SK-N-MC (cell line): Measurements from ENCODE around the gene SP140L.
A peak's percentile ranks its signal among the peaks of the same experiment; 100 is the strongest.
"Not testable (repeated sequence)": the region's sequence is repeated elsewhere in the genome, so short reads cannot be mapped to it uniquely, and the experiment has no call there.

Experiments used
- DNase-seq: peaks from one replicate; pipeline ENCODE4 v3.0.0-alpha.2; 2011; ENCODE audit warnings: low read depth, low spot score
- H3K27ac ChIP-seq: fragments of 200-600 bp; sonication (generic); 2 replicates; pipeline ENCODE4 v1.5.1; 2016; ENCODE audit warnings: mixed run types
- H3K36me3 ChIP-seq: fragments of 200-600 bp; sonication (generic); 2 replicates; pipeline ENCODE4 v1.6.1; 2017; ENCODE audit warnings: antibody characterized with exemption, low read length, mixed read lengths; ENCODE audit not compliant: insufficient read depth
- H3K4me3 ChIP-seq: fragments of 200-600 bp; sonication (generic); 2 replicates; pipeline ENCODE4 v1.5.1; 2016
- H3K9ac ChIP-seq: fragments of 200-600 bp; sonication (generic); 2 replicates; pipeline ENCODE4 v1.8.0; 2017; ENCODE audit warnings: mixed run types, mixed read lengths; ENCODE audit not compliant: insufficient read length
- H3K9me3 ChIP-seq: fragments of 200-600 bp; sonication (generic); 2 replicates; pipeline ENCODE4 v1.6.1; 2017; ENCODE audit warnings: low read depth, mild to moderate bottlenecking, antibody characterized with exemption, low read length, moderate library complexity, mixed read lengths
- EZH2 ChIP-seq: fragments of 200-600 bp; sonication (generic); IDR thresholded peaks from one replicate; pipeline ENCODE4 v1.6.1; 2017; ENCODE audit warnings: antibody characterized with exemption
- FOXP2 ChIP-seq: optimal IDR thresholded peaks from 2 replicates; pipeline ENCODE3; 2011; ENCODE audit warnings: mild to moderate bottlenecking, moderate library complexity; ENCODE audit not compliant: insufficient read depth; ENCODE audit errors: extremely low read length, control extremely low read depth
- POLR2AphosphoS5 ChIP-seq: IDR thresholded peaks from 2 replicates; pipeline ENCODE4 v1.6.1; 2012; ENCODE audit warnings: mild to moderate bottlenecking, low read depth, low read length, borderline replicate concordance

SP140L gene

DNA sequence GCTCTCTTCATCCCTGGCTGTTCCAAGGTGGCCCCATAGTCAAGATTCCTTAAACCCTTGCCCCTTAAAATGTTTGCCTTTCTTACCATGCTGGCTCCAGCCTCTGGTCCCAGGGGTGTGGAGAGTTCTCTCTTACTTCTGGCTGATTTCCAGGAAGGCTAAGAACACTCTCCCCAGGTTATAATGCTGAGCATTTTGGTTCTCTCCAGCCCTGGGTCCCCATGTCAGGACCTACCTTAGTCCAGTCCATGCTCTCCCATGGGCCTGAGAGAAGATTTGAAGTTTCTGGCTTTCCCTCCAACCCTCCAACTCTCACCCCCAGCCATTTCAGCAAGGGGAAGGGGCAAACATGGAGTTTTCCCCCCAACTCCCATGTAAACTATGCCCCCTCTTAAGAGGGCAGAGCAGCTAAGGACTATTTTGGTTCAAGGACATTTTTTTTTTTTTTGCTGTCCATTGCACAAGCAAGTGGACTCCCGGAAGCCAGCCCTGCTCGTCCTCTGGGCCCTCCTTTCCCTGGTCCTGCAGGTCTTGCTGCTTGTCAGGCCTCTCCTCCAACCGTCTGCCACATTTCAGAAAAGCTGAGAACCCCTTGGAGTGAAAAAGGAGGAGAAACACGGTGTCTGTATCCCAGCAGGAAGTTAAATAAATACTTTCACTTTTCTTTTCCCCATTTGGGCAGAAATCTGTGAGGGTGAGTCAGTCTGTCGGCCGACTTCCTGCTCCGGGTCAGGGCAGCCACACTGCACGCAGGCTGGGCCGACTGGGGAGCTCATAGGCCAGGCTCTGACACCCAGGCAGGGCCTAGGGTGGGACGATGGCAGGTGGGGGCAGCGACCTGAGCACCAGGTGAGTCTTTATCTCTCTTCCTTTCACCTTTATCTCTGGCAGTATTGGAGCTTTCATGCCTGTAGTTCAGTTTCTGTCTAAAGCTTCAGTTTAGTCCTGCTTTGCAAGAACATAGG is at the start of gene SP140L:
Gene SP140L (plus strand): TSS at position 741 of the 965 bp plus-strand sequence. CDS start 77 bp downstream, at position 818.
- no peak within 1 kb of the TSS for H3K27ac ChIP-seq

DNA sequence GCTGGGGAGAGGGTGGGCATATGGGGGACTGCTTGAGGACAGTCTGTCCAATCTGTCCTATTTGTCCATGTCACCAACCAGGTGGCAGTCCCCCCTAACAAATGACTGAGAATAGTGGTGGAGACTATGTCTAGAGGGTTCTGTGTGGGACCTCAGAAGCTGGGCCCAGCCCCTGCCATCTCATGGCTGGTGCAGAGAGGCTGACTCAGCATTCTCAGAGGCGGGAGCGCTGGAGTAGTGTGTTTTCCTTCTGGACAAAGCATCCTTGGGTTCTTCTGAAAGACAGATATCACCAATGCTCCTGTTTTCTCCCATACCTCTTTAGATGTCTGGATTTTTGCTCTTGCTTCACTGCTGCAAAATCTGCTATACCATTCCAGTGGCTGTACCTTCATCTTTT is 44.1 kb upstream of the SP140L start:
- Histone ChIP-seq H3K36me3 (no peaks in the 10 kb centered on the region), H3K9me3 (no peaks in the 10 kb centered on the region), H3K4me3 (no peak overlapping the region), H3K27ac (no peak overlapping the region), H3K9ac (no peak overlapping the region)
- no peak for TF ChIP-seq POLR2AphosphoS5
- no peak for DNase-seq

More for the DNA sequence above, at the start of gene SP140L:
- no peaks in the 10 kb centered on the region for H3K36me3 ChIP-seq
- no peak for DNase-seq
- no peak within 1 kb of the TSS for H3K4me3 ChIP-seq
- H3K9ac ChIP-seq, result no peak within 1 kb of the TSS
- no peak for TF ChIP-seq FOXP2
- no peak for TF ChIP-seq POLR2AphosphoS5
- no peak for TF ChIP-seq EZH2
- H3K9me3 ChIP-seq, result no peaks in the 10 kb centered on the region

DNA sequence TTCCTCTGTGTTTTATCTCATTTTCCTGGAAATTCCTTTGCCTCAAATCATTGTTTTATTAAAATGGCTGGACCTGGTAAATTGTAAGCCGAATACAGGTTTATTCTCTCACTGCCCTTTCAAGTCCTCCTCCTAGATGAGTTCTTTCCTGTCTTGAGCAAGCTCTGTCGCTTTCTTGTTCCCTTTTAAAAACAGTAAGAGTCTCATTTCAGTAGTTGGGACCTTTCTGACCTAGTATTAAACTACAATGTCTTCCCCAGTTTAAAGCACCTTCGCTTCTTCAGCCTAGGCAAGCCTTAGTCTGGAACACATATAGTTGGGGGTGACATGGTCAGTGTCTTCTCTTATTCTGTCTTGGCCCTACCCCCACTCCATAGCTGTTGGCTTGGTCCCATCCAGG is 40.9 kb upstream of the SP140L start:
- H3K4me3 ChIP-seq, result no peak overlapping the region
- no peak for TF ChIP-seq POLR2AphosphoS5
- H3K36me3 ChIP-seq, result no peaks in the 10 kb centered on the region
- no peak overlapping the region for H3K27ac ChIP-seq
- no peak overlapping the region for H3K9ac ChIP-seq
- DNase-seq, result no peak
- H3K9me3 ChIP-seq, result no peaks in the 10 kb centered on the region

DNA sequence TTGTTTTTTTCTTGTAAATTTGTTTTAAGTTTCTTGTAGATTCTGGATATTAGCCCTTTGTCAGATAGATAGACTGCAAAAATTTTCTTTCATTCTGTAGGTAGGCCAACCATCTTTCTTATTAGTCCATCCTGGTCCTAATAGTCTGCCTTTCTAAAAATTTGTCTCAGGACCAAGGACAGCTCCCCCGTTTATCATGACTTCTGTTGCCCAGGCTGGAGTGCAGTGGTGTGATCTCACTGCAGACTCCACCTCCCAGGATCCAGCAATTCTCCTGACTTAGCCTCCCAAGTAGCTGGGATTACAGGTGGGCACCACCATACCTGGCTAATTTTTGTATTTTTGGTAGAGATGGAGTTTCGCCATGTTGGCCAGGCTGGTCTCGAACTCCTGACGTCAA is 37.7 kb upstream of the SP140L start:
- H3K36me3 ChIP-seq, H3K4me3 ChIP-seq, H3K9ac ChIP-seq, H3K27ac ChIP-seq, H3K9me3 ChIP-seq: not testable (repeated sequence)
- DNase-seq, result peak; percentile 22

DNA sequence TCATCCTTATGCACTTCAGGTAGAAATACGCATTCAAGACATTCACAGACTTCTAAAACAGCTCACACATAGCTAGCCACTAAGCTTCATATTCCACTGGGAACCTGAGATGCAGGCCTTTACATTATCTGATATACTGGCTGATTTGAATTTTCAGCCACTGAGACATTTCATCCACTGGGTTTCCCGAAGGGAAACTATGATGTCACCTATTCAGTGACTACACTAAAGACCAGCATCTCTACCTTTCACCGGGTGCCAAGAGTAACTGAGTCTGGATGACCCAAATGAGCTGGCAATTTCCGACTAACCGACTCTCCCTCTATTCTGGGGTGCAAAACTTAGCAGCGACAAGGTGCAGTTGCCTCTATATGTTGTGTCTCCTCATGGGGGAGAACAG is 31.8 kb upstream of the SP140L start:
- no peak overlapping the region for H3K4me3 ChIP-seq
- TF ChIP-seq FOXP2 (no peak), EZH2 (no peak), POLR2AphosphoS5 (no peak)
- H3K27ac ChIP-seq, result no peak overlapping the region

DNA sequence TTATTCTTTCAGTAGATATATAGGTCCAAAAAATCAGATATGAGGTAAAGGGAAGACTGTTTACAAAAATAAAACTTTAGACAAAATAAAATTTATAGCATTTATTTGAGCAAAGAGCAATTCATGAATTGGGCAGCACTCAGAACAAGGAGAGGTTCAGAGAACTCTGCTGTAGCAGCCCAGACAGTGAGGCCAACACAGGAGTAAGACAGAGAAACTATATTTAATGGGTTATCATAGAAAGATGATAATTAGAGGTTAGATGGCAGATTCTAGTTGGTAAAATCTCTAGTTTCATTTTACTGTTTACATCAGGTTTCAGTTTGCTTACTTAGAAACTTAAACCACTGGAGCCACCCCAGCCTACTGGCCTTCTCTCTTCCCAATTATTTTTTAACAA is 30.1 kb upstream of the SP140L start:
- Histone ChIP-seq H3K36me3 (no peaks in the 10 kb centered on the region), H3K4me3 (no peak overlapping the region), H3K27ac (no peak overlapping the region), H3K9me3 (no peaks in the 10 kb centered on the region), H3K9ac (no peak overlapping the region)
- no peak for TF ChIP-seq POLR2AphosphoS5
- no peak for TF ChIP-seq FOXP2
- TF ChIP-seq EZH2, result no peak
- DNase-seq, result no peak

More for the DNA sequence above, 31.8 kb upstream of the SP140L start:
- no peaks in the 10 kb centered on the region for H3K36me3 ChIP-seq
- no peak overlapping the region for H3K9ac ChIP-seq
- no peak for DNase-seq
- H3K9me3 ChIP-seq, result no peaks in the 10 kb centered on the region

DNA sequence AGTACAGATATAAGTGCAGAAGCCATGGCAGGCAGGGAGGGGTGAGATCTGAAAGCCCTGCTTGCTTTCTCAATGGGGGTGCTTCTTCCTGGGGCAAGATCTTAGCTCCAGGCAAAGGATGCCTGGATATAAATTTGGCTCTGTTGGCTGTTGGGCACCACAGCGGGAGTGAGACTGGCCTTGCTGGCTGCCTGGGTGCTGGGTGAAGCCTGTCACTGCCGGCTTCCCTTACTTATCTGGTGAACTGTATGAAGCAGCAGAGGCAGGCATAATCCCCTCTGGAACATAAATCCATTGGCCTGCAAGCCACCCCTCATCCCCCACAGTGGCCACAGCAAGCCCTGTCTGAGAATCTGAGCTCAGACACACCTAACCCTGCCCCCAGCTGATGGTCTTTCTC is 27.4 kb upstream of the SP140L start:
- no peak overlapping the region for H3K4me3 ChIP-seq
- no peak for TF ChIP-seq EZH2
- no peak for TF ChIP-seq POLR2AphosphoS5
- no peak for TF ChIP-seq FOXP2
- H3K9ac ChIP-seq, result no peak overlapping the region
- no peaks in the 10 kb centered on the region for H3K36me3 ChIP-seq
- no peak overlapping the region for H3K27ac ChIP-seq
- DNase-seq, result no peak
- no peaks in the 10 kb centered on the region for H3K9me3 ChIP-seq

DNA sequence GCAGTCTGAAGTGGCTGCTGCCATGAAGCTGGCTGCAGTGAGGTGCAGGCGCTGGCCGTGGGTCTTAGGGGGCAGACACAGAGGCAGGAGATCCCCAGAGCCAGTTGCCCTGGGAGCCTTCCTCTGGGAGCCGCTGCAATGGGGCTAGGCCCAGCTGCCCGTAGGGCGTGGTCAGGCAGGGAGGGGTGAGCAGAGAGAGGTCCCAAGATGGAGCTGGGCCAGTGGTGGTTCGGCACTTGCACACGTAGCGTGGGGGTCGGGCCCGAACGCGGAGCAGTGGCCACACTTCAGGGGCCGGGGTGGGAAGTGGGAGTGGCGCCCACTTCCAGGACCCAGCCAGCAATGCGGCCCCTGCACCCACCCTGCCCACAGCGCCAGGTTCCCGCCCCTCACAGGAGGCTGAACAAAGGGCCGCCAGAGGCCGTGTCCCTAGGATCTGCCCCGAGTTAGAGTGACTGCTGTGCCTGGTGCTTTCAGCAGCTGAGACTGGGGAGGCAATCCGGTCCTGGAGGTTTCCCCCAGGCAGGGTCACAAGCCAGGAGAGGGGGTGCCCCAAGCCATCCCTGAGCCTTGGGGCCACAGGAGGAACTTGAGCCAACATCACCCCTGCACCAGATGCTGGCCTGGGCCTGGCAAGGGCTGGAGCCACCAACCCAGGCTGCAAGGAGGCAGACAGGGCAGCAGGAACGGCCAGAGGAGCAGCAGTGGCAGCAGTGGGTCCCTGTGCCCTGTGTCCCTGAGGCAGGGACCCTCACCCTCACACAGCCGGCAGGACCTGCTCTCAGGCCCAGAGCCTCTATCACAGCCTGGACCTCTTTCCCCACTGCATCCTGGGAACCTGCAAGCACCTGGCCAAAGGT is 21.3 kb upstream of the SP140L start:
- TF ChIP-seq POLR2AphosphoS5, result no peak
- no peak for TF ChIP-seq FOXP2
- TF ChIP-seq EZH2, result no peak
- no peaks in the 10 kb centered on the region for H3K9me3 ChIP-seq
- H3K9ac ChIP-seq, result no peak overlapping the region
- H3K36me3 ChIP-seq, result no peaks in the 10 kb centered on the region
- no peak for DNase-seq
- H3K4me3 ChIP-seq, result no peak overlapping the region
- no peak overlapping the region for H3K27ac ChIP-seq

DNA sequence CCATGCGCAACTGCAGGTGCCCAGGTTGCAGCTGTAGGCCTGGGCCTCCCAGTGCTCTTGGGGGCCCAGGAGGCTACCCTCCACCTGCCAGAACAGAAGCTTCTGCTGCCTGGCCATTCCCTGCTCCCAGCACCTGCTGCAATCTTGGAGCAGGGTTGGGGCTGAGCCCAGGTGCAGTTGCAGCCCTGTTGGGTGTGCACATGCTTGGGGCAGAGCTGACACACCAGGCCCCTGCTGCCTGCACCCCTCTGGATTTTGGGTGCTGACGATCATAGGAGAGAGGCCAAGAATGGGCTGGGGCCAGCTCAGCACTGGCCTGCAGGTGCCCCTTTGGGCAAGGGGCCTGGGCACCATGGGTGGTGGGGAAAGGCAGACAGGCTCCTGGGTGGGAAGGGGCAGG is 20.5 kb upstream of the SP140L start:
- no peak for DNase-seq
- H3K36me3 ChIP-seq, result no peaks in the 10 kb centered on the region
- no peak for TF ChIP-seq EZH2
- TF ChIP-seq POLR2AphosphoS5, result no peak
- TF ChIP-seq FOXP2, result no peak
- H3K9me3 ChIP-seq, result no peaks in the 10 kb centered on the region
- no peak overlapping the region for H3K4me3 ChIP-seq
- H3K27ac ChIP-seq, result no peak overlapping the region
- no peak overlapping the region for H3K9ac ChIP-seq
